ENCODE data around the gene ITPKB.
"Not testable (repeated sequence)": the region's sequence is repeated elsewhere in the genome, so short reads cannot be mapped to it uniquely, and the experiment has no call there.

Gene ITPKB

GRCh38 chr1:226634166-226634588, 104.9 kb downstream of the ITPKB start:
- DNase-seq: no peak

GRCh38 chr1:226633541-226634165, 105.4 kb downstream of the ITPKB start:
- DNase-seq: no peak

- DNase-seq: no peak
Measured at GRCh38 chr1:226632922-226633351, 106.1 kb downstream of the ITPKB start.

GRCh38 chr1:226632169-226632879, 106.8 kb downstream of the ITPKB start:
- no peak for DNase-seq

GRCh38 chr1:226631229-226632000, 107.7 kb downstream of the ITPKB start:
- no peak for DNase-seq

GRCh38 chr1:226630592-226630991, 108.5 kb downstream of the ITPKB start:
- no peak for DNase-seq

GRCh38 chr1:226629896-226630550, 109.1 kb downstream of the ITPKB start:
- DNase-seq: no peak

GRCh38 chr1:226629210-226629895, 109.7 kb downstream of the ITPKB start:
- DNase-seq: no peak

GRCh38 chr1:226628612-226629155, 110.4 kb downstream of the ITPKB start:
- no peak for DNase-seq

GRCh38 chr1:226627924-226628611, 111.0 kb downstream of the ITPKB start:
- no peak for DNase-seq

- no peak for DNase-seq
Measured at GRCh38 chr1:226627050-226627755, 111.9 kb downstream of the ITPKB start.

- peak; percentile 19 for DNase-seq
Measured at GRCh38 chr1:226626577-226626956, 112.5 kb downstream of the ITPKB start.

- no peak for DNase-seq
Measured at GRCh38 chr1:226625832-226626576, 113.1 kb downstream of the ITPKB start.

- DNase-seq: no peak
Measured at GRCh38 chr1:226625326-226625725, 113.8 kb downstream of the ITPKB start.

- no peak for DNase-seq
Measured at GRCh38 chr1:226624526-226624925, 114.6 kb downstream of the ITPKB start.

GRCh38 chr1:226622012-226622411, 117.1 kb downstream of the ITPKB start:
- no peak for DNase-seq

- no peak for DNase-seq
Measured at GRCh38 chr1:226619031-226619430, 120.1 kb downstream of the ITPKB start.

GRCh38 chr1:226618380-226618779, 120.7 kb downstream of the ITPKB start:
- no peak for DNase-seq

- not testable (repeated sequence) for DNase-seq
Measured at GRCh38 chr1:226617719-226618118, 121.4 kb downstream of the ITPKB start.

GRCh38 chr1:226617109-226617508, 122.0 kb downstream of the ITPKB start:
- no peak for DNase-seq

All from kidney glomerular epithelial cell (primary cell).